CD14-positive monocyte (primary cell): ENCODE measurements around the gene RNU1-3. TPM values are rescaled to one million over a fixed set of nuclear protein-coding genes. Genes with fewer than 3 reads are reported as not detected.
"Not testable (repeated sequence)": the region's sequence is repeated elsewhere in the genome, so short reads cannot be mapped to it uniquely, and the experiment has no call there.

ENCODE experiments used
- DNase-seq, 3 donors: peaks; one replicate each; pipeline ENCODE4 v3.0.0-alpha.2; 2011 to 2022
- H2AFZ ChIP-seq: 2 replicates; pipeline ENCODE4 v1.6.0; 2012; ENCODE audit warnings: mild to moderate bottlenecking, low read depth, low read length, inconsistent platforms; ENCODE audit not compliant: insufficient read depth, poor library complexity, severe bottlenecking
- H3K27ac ChIP-seq, 2 donors: 1 replicate in 1 of 2; 2 replicates in 1 of 2; pipeline ENCODE4 v1.5.1; 2012 to 2013; ENCODE audit warnings: low read length in 2 of 2, control low read depth in 1 of 2, inconsistent platforms in 1 of 2, low read depth in 1 of 2, mild to moderate bottlenecking in 1 of 2
- H3K27me3 ChIP-seq, 2 donors: one replicate each; pipeline versions ENCODE4 v1.6.0 to v1.6.1; 2011 to 2013; ENCODE audit warnings: low read length in 2 of 2; ENCODE audit not compliant: control insufficient read depth in 2 of 2, insufficient read depth in 2 of 2
- H3K36me3 ChIP-seq, 2 donors: replicated peaks in 1 of 2; 1 replicate in 1 of 2; 2 replicates in 1 of 2; pipeline versions ENCODE4 v1.5.1 to v1.6.1; 2012 to 2013; ENCODE audit warnings: low read length in 2 of 2, control low read depth in 1 of 2, inconsistent platforms in 1 of 2, mild to moderate bottlenecking in 1 of 2; ENCODE audit not compliant: insufficient read depth in 2 of 2, control insufficient read depth in 1 of 2
- H3K4me1 ChIP-seq, 2 donors: 1 replicate in 1 of 2; 2 replicates in 1 of 2; pipeline versions ENCODE4 v1.5.1 to v1.6.1; 2012 to 2013; ENCODE audit warnings: low read length in 2 of 2, control low read depth in 1 of 2, inconsistent platforms in 1 of 2, mild to moderate bottlenecking in 1 of 2, moderate library complexity in 1 of 2; ENCODE audit not compliant: insufficient read depth in 2 of 2, control insufficient read depth in 1 of 2
- H3K4me2 ChIP-seq: replicated peaks from 2 replicates; pipeline ENCODE3; 2012; ENCODE audit warnings: low read length, moderate library complexity, mild to moderate bottlenecking; ENCODE audit not compliant: poor library complexity, severe bottlenecking; ENCODE audit errors: extremely low read depth
- H3K4me3 ChIP-seq, 3 experiments: fragments of 200-600 bp in 1 of 3; sonication (generic) in 1 of 3; replicated peaks in 1 of 3; 1 replicate in 2 of 3; 2 replicates in 1 of 3; pipeline ENCODE4 v1.5.1; 2011 to 2013; ENCODE audit warnings: low read length in 3 of 3, mild to moderate bottlenecking in 3 of 3, control low read depth in 2 of 3, low read depth in 2 of 3, inconsistent platforms in 1 of 3, moderate library complexity in 1 of 3
- H3K79me2 ChIP-seq: 2 replicates; pipeline ENCODE4 v1.6.0; 2012; ENCODE audit warnings: mild to moderate bottlenecking, control low read depth, inconsistent platforms, low read length, moderate library complexity; ENCODE audit not compliant: insufficient read depth
- H3K9ac ChIP-seq: 2 replicates; pipeline ENCODE4 v1.6.0; 2017; ENCODE audit warnings: low read length, mild to moderate bottlenecking; ENCODE audit not compliant: insufficient read depth, poor library complexity, severe bottlenecking
- H3K9me3 ChIP-seq, 2 donors: replicated peaks in 1 of 2; 1 replicate in 1 of 2; 2 replicates in 1 of 2; pipeline versions ENCODE4 v1.5.1 to v1.6.1; 2012 to 2013; ENCODE audit warnings: low read length in 2 of 2, control low read depth in 1 of 2; ENCODE audit not compliant: control insufficient read depth in 1 of 2, insufficient read depth in 1 of 2
- H4K20me1 ChIP-seq: 2 replicates; pipeline ENCODE4 v1.6.0; 2012; ENCODE audit warnings: mild to moderate bottlenecking, low read length, control low read depth, moderate library complexity; ENCODE audit not compliant: insufficient read depth
- H3K27ac Mint-ChIP-seq, 7 donors: one replicate each; pipeline ENCODE4 v1.8.0; 2020; ENCODE audit warnings: mild to moderate bottlenecking in 7 of 7, mixed read lengths in 7 of 7, moderate library complexity in 6 of 7, inconsistent platforms in 2 of 7
- H3K27me3 Mint-ChIP-seq, 3 donors: one replicate each; pipeline ENCODE4 v1.8.0; 2021 to 2022; ENCODE audit warnings: low read depth in 3 of 3, mild to moderate bottlenecking in 3 of 3, mixed read lengths in 3 of 3, moderate library complexity in 3 of 3, inconsistent platforms in 1 of 3
- H3K36me3 Mint-ChIP-seq, 2 donors: one replicate each; pipeline ENCODE4 v1.8.0; 2020; ENCODE audit warnings: mixed read lengths in 2 of 2, inconsistent platforms in 1 of 2, mild to moderate bottlenecking in 1 of 2
- H3K4me1 Mint-ChIP-seq: one replicate; pipeline ENCODE4 v1.8.0; 2020; ENCODE audit warnings: mild to moderate bottlenecking, mixed read lengths
- H3K4me3 Mint-ChIP-seq, 2 donors: one replicate each; pipeline ENCODE4 v1.8.0; 2020; ENCODE audit warnings: mild to moderate bottlenecking in 2 of 2, mixed read lengths in 2 of 2, moderate library complexity in 1 of 2
- H3K9me3 Mint-ChIP-seq, 7 donors: one replicate each; pipeline ENCODE4 v1.8.0; 2020 to 2022; ENCODE audit warnings: mixed read lengths in 7 of 7, mild to moderate bottlenecking in 6 of 7, moderate library complexity in 6 of 7, inconsistent platforms in 2 of 7
- WGBS: methylation state at CpG from one replicate; pipeline ENCODE4 v1.1.5; 2013; ENCODE audit warnings: missing lambda C conversion rate; ENCODE audit not compliant: insufficient coverage; 5-methylcytosine and 5-hydroxymethylcytosine counted together
- intact Hi-C, 2 donors: fragments of 100-400 bp; cut with micrococcal nuclease; formaldehyde crosslinking; loops; one replicate each; pipeline versions ENCODE4 v1.15.0 to v1.15.1; 2023
- polyA plus RNA-seq, 3 donors: library from polyadenylated mRNA; depleted of rRNA in 1 of 3; unstranded in 2 of 3; stranded (reverse) in 1 of 3; fragments of 300-500 nt in 2 of 3; fragments of >200 nt in 1 of 3; fragmentation: Illumina TruSeq in 2 of 3; gene quantifications; 1 replicate in 2 of 3; 2 replicates in 1 of 3; pipeline ENCODE4 v1.2.3, GENCODE V29; 2012 to 2021

RNU1-3 gene
- polyA plus RNA-seq, 3 donors = not detected

GRCh38 chr1:16639091-16640031 lies 27.4 kb downstream of the RNU1-3 start:
- H3K4me3 ChIP-seq, H3K4me3 Mint-ChIP-seq, H3K27me3 ChIP-seq, H3K9ac ChIP-seq, H3K4me1 Mint-ChIP-seq, H3K9me3 ChIP-seq, H3K4me2 ChIP-seq, H3K27ac ChIP-seq, DNase-seq, H3K9me3 Mint-ChIP-seq, H3K27ac Mint-ChIP-seq, H3K36me3 Mint-ChIP-seq, H2AFZ ChIP-seq, H3K27me3 Mint-ChIP-seq: not testable (repeated sequence)
- H3K36me3 ChIP-seq = peaks cover 18 to 44% of the 10 kb centered on the region in 2 donors
- WGBS = 98% methylated on average over 10 of the region's 11 CpGs
- intact Hi-C loops = loop anchor here in 1 of 2 donors (10.0 kb wide), 1 partner anchor 265 kb away; no protein-coding TSS in a partner anchor
- peaks cover 27% of the 10 kb centered on the region for H4K20me1 ChIP-seq
- peaks cover 79% of the 10 kb centered on the region for H3K79me2 ChIP-seq
- peaks cover 18 to 20% of the 10 kb centered on the region in 2 donors for H3K4me1 ChIP-seq

GRCh38 chr1:16637941-16638778 lies 28.6 kb downstream of the RNU1-3 start:
- 99% methylated on average over 3 of the region's 6 CpGs for WGBS
- H3K4me3 ChIP-seq, H3K4me3 Mint-ChIP-seq, H3K4me1 Mint-ChIP-seq, H2AFZ ChIP-seq, DNase-seq, H3K27ac Mint-ChIP-seq, H3K27me3 ChIP-seq, H3K27me3 Mint-ChIP-seq, H3K27ac ChIP-seq, H3K9me3 ChIP-seq, H3K4me1 ChIP-seq, H3K9me3 Mint-ChIP-seq, H3K4me2 ChIP-seq, H3K9ac ChIP-seq: not testable (repeated sequence)
- H3K36me3 Mint-ChIP-seq = peaks cover 18 to 20% of the 10 kb centered on the region in 2 donors
- H3K79me2 ChIP-seq = peaks cover 67% of the 10 kb centered on the region
- H3K36me3 ChIP-seq = peaks cover 30 to 56% of the 10 kb centered on the region in 2 donors
- intact Hi-C loops = loop anchor here in 1 of 2 donors (2.0 kb wide), 1 partner anchor 15 kb away; no protein-coding TSS in a partner anchor
- H4K20me1 ChIP-seq = peaks cover 27% of the 10 kb centered on the region

- not testable (repeated sequence) for H3K27me3 Mint-ChIP-seq, H3K9me3 Mint-ChIP-seq, H3K4me3 ChIP-seq, H2AFZ ChIP-seq, H3K9me3 ChIP-seq, H3K4me1 Mint-ChIP-seq, H3K9ac ChIP-seq, H3K4me2 ChIP-seq, H3K4me3 Mint-ChIP-seq, DNase-seq, H3K4me1 ChIP-seq, H3K27me3 ChIP-seq, H3K27ac Mint-ChIP-seq, H3K27ac ChIP-seq
- Histone ChIP-seq H3K79me2 (peaks cover 53% of the 10 kb centered on the region), H4K20me1 (peaks cover 27% of the 10 kb centered on the region), H3K36me3 (peaks cover 45 to 71% of the 10 kb centered on the region in 2 donors)
- 94% methylated on average over 10 of the region's 10 CpGs for WGBS
- intact Hi-C loops = loop anchor here in 1 of 2 donors (2.0 kb wide), 1 partner anchor 14 kb away; no protein-coding TSS in a partner anchor
- peaks cover 33 to 35% of the 10 kb centered on the region in 2 donors for H3K36me3 Mint-ChIP-seq
Observed at GRCh38 chr1:16636551-16637195, 30.1 kb downstream of the RNU1-3 start.
